K562 (cell line): ENCODE measurements around the gene IARS2. TPM values are rescaled to one million over a fixed set of nuclear protein-coding genes. Genes with fewer than 3 reads are reported as not detected.
A peak's percentile ranks its signal among the peaks of the same experiment; 100 is the strongest.

Source experiments
- CHD7 ChIP-seq: fragments of 200-600 bp; sonication (generic); IDR thresholded peaks from one replicate; pipeline ENCODE4 v1.6.1; 2012; ENCODE audit warnings: mild to moderate bottlenecking, low read depth, low read length, inconsistent platforms
- EP400 ChIP-seq: fragments of 450-650 bp; IDR thresholded peaks from 2 replicates; pipeline ENCODE4 v1.6.1; 2017; ENCODE audit warnings: antibody characterized with exemption, mild to moderate bottlenecking, moderate library complexity
- RCOR1 ChIP-seq, 2 experiments: IDR thresholded peaks; 2 replicates each; pipeline ENCODE4 v1.6.1; 2012; ENCODE audit warnings: low read depth in 2 of 2, low read length in 2 of 2, borderline replicate concordance in 1 of 2, improper control_type of control experiment in 1 of 2
- ZBTB40 ChIP-seq, 2 experiments: fragments of 450-650 bp in 1 of 2; sonication (generic) in 1 of 2; formaldehyde crosslinking in 1 of 2; IDR thresholded peaks; 2 replicates each; pipeline versions ENCODE4 v1.7.1 to v1.9.0; 2016 to 2022; ENCODE audit warnings: inconsistent platforms in 1 of 2, mild to moderate bottlenecking in 1 of 2, missing genetic modification reagents in 1 of 2
- polyA plus RNA-seq, 8 experiments: library from polyadenylated mRNA; depleted of rRNA in 4 of 8; stranded (reverse) in 5 of 8; unstranded in 3 of 8; fragments of >200 nt; fragmentation: Nextera tagmentation in 2 of 8; fragmentation: Illumina TruSeq in 1 of 8; extraction: Ambion mirVana in 2 of 8; extraction: Trizol in 1 of 8; gene quantifications; 2 replicates each; pipeline versions ENCODE4 v1.2.1 to v1.2.3, GENCODE V29; 2011 to 2014; ENCODE audit warnings: inconsistent platforms in 1 of 8, missing spikeins in 1 of 8
- total RNA-seq, 7 experiments: library from RNA; depleted of rRNA in 6 of 7; stranded (reverse); fragments of >200 nt in 6 of 7; fragmentation: Illumina TruSeq in 2 of 7; extraction: Trizol in 2 of 7; gene quantifications; 2 replicates each; pipeline versions ENCODE4 v1.2.1 to v1.2.3, GENCODE V29; 2011 to 2021; ENCODE audit warnings: low replicate concordance in 1 of 7

IARS2 gene
- total and polyA plus RNA-seq, 9 of the 15 experiments (the other 6 are each of a cell fraction or from before 2014, with no cell fraction given): 39.6 to 127 (median 93.8) TPM

DNA sequence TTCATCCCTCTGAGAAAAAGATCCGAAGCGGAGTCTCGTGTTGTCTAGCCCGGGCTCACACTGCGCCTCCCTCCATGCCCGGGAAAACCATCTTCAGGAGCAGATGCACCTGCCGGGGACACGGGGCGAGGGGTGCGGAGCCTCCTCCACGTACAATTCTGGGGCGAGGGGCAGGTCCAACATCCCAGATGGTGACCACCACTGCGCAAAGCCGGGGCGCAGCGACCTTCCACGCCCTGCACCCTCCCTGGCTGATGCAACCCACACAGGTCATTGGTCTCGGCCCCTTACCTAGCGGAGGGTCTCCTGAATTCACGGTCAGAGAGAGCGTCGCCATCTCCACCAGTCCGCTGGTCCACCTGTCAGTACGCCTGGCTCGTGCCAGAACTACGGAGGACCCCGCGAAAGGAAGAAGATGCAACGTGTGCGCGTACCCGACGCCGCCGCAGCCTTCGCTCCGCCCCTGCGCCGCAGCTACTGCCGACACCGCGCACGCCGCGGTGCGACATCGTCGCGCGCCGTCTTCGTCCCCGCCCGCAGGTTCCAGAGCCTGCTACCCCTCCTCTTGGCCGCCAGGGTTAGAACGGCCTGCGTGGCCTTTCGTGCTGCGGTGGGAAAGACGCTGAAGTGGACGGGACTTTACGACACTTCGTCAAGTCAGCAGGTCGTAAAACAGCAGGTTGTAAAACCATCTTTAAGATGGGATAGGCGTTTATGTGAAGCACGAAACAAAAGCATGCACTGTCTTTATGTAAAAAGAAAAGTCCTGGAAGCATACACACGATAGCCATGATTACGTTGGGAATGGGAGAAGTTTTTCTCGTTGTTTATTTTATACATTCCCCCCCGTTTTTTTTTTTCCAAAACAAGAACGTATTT is 47.6 kb upstream of the IARS2 start, which contains the start of gene EPRS1 (continued):
- TF ChIP-seq ZBTB40 (IDR thresholded peaks at IDR 0.05): 0 out of 2 replicates have a peak, but pooled peaks have one; percentile 40
- TF ChIP-seq ZBTB40 (CRISPR knock-in tag; IDR thresholded peaks at IDR 0.05): no peak
- peak; percentile 41 to 93; a peak in 2 of 4 replicates for TF ChIP-seq RCOR1 (IDR thresholded peaks at IDR 0.05; ENCODE audit: borderline replicate concordance in 1 of 2, low read depth in 2 of 2, low read length in 2 of 2)
- peak; percentile 24 for TF ChIP-seq CHD7
- peak; percentile 100 for TF ChIP-seq EP400
